ENCODE measurements around the gene MAFB. TPM values are rescaled to one million over a fixed set of nuclear protein-coding genes. Genes with fewer than 3 reads are reported as not detected.

The MAFB gene
- total and polyA plus RNA-seq, 7 donors, result 5.4 to 43.3 (median 18.6) TPM

DNA sequence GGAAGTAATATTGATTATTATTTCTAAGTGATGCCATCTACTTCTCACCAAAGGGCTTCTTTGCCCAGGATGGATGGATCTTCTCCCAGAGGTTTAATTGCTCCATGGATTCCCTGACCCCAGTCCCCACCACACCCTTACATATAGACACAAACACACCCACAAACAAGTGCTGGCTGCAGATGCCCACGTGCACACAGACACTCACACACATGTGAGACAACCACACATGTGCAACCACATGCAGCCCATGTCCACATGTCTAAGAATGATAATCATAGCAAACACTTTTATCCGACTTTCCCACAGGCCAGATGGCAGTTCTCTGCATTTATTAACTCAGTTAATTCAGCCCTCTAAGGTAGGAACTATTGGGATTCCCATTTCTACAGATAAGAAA, 44.2 kb downstream of the MAFB start:
- no peak overlapping the region for H3K4me3 ChIP-seq
- no peaks in the 10 kb centered on the region for H3K9me3 ChIP-seq
- DNase-seq, result no peak
- TF ChIP-seq POLR2A (IDR thresholded peaks at IDR 0.05) (no peak), EP300 (IDR thresholded peaks at IDR 0.05) (no peak), POLR2AphosphoS5 (IDR thresholded peaks at IDR 0.05) (no peak)
- TF ChIP-seq, protein P1, sequence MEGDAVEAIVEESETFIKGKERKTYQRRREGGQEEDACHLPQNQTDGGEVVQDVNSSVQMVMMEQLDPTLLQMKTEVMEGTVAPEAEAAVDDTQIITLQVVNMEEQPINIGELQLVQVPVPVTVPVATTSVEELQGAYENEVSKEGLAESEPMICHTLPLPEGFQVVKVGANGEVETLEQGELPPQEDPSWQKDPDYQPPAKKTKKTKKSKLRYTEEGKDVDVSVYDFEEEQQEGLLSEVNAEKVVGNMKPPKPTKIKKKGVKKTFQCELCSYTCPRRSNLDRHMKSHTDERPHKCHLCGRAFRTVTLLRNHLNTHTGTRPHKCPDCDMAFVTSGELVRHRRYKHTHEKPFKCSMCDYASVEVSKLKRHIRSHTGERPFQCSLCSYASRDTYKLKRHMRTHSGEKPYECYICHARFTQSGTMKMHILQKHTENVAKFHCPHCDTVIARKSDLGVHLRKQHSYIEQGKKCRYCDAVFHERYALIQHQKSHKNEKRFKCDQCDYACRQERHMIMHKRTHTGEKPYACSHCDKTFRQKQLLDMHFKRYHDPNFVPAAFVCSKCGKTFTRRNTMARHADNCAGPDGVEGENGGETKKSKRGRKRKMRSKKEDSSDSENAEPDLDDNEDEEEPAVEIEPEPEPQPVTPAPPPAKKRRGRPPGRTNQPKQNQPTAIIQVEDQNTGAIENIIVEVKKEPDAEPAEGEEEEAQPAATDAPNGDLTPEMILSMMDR (IDR thresholded peaks at IDR 0.05), result no peak
- H3K27ac ChIP-seq, result no peak overlapping the region
- no peaks in the 10 kb centered on the region for H3K36me3 ChIP-seq
- no peaks in the 10 kb centered on the region for H3K4me1 ChIP-seq
- peaks cover 0 to 16% (median 0%) of the 10 kb centered on the region in 3 donors for H3K27me3 ChIP-seq
- WGBS, 2 donors, result 57 to 80% methylated on average over 2 of the region's 2 CpGs
- intact Hi-C loops (cut with DNase I), result no loop called here

DNA sequence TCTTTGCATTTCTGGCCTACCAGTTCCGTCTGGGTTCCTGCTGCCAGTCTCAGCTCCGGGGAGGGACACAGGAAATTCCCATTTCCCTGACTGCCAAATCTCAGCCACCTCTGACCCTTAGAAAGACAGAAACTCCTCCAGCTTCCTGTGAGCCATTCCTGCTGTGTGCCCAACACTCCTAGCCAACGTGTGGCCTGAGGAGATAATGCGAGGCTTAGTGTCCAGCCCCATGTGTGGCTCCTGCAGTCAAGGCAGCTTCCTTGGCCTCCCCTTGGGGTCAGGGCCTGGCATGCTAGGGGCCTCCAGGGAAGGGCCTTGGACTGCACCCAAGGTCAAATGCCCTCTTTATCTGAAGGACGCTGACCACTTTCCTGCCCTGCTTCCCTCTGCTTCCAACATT, 45.1 kb downstream of the MAFB start:
- Histone ChIP-seq H3K4me3 (no peak overlapping the region), H3K27ac (no peak overlapping the region), H3K4me1 (no peaks in the 10 kb centered on the region), H3K9me3 (no peaks in the 10 kb centered on the region), H3K36me3 (no peaks in the 10 kb centered on the region), H3K27me3 (peaks cover 0 to 16% (median 0%) of the 10 kb centered on the region in 3 donors)
- TF ChIP-seq EP300 (IDR thresholded peaks at IDR 0.05), result no peak
- no peak for TF ChIP-seq POLR2AphosphoS5 (IDR thresholded peaks at IDR 0.05)
- 62 to 69% methylated on average over 5 of the region's 5 CpGs for WGBS, 2 donors
- no peak for DNase-seq
- intact Hi-C loops (cut with DNase I), result no loop called here

DNA sequence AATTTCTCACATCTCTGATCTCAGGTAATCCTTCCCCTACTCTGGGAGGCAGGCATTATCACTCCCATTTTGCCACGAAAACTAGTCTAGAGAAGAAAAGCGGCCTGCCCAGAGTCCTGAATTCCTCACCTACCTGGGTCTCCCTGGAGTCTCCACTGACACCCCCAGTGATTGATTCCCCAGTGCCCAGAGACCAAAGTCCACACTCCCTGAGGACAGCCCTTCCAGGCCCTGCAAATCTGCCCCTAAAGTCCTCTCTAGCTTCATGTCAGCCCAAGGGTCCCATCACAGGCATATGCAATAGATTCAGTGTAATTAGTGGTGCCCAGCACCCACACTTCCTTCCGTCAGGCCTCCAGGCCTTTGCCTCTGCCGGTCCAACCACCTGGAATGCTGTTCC, 47.2 kb downstream of the MAFB start:
- 70 to 71% methylated on average over 4 of the region's 4 CpGs for WGBS, 2 donors
- TF ChIP-seq POLR2AphosphoS5 (IDR thresholded peaks at IDR 0.05) (no peak), POLR2A (IDR thresholded peaks at IDR 0.05) (no peak), EP300 (IDR thresholded peaks at IDR 0.05) (no peak)
- TF ChIP-seq, protein P1 (IDR thresholded peaks at IDR 0.05), result no peak
- peaks cover 0 to 8% (median 0%) of the 10 kb centered on the region in 3 donors for H3K27me3 ChIP-seq

DNA sequence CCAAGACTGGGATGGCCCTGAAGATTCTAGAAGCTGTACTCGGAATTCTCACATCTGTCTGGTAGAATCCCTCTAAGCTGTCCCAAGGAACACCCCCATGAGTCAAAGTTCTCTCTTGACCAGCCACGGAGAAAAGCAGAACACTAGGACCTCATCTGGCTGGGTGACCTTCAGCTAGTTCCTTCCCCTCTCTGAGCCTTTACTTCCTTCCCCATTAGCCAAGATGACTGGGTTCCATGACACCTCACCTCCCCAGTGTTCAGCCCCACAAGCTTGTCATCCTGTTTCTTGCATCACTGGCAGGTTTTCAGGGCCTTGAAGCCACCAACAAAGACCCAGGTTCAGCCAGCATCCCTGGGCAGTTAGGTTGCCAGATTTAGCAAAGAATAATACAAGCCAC, 47.8 kb downstream of the MAFB start:
- H3K27ac ChIP-seq, result no peak overlapping the region
- no peak overlapping the region for H3K4me3 ChIP-seq
- H3K27me3 ChIP-seq, result peaks cover 0 to 2% (median 0%) of the 10 kb centered on the region in 3 donors
- no peaks in the 10 kb centered on the region for H3K9me3 ChIP-seq
- no peaks in the 10 kb centered on the region for H3K4me1 ChIP-seq
- no peaks in the 10 kb centered on the region for H3K36me3 ChIP-seq
- no peak for DNase-seq
- TF ChIP-seq POLR2A (IDR thresholded peaks at IDR 0.05) (no peak), EP300 (IDR thresholded peaks at IDR 0.05) (no peak), POLR2AphosphoS5 (IDR thresholded peaks at IDR 0.05) (no peak)
- TF ChIP-seq, protein P1 (IDR thresholded peaks at IDR 0.05), result no peak
- intact Hi-C loops (cut with DNase I), result no loop called here
- WGBS, 2 donors, result 72 to 82% methylated on average over 2 of the region's 2 CpGs

More for the DNA sequence above, 47.2 kb downstream of the MAFB start:
- H3K9me3 ChIP-seq, result no peaks in the 10 kb centered on the region
- no peak overlapping the region for H3K27ac ChIP-seq
- no peak overlapping the region for H3K4me3 ChIP-seq
- H3K36me3 ChIP-seq, result no peaks in the 10 kb centered on the region
- DNase-seq, result no peak
- intact Hi-C loops (cut with DNase I), result no loop called here
- H3K4me1 ChIP-seq, result no peaks in the 10 kb centered on the region

DNA sequence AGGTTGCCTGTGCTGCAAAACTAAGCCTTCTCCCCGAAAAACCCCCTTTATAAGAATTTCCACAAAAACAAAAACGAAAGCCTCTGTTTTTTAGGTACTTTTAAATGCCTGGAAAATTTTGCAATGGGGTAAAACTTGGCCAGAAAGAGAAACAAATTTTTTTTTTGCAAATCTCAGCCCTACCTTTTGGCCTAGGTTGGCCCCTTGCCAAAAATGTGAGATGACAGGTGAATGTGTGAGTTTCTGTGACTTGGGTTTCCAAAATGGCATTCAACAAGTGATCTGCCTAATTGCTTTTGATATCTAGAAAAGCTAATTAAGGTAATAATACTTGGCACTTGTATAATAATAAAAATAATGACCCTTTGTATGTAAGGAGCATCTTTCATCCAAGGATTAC, 48.4 kb downstream of the MAFB start:
- no peaks in the 10 kb centered on the region for H3K4me1 ChIP-seq
- no peak overlapping the region for H3K27ac ChIP-seq
- no peaks in the 10 kb centered on the region for H3K36me3 ChIP-seq
- no peaks in the 10 kb centered on the region for H3K9me3 ChIP-seq
- intact Hi-C loops (cut with DNase I), result no loop called here
- DNase-seq, result no peak
- no peak overlapping the region for H3K4me3 ChIP-seq
- H3K27me3 ChIP-seq, result no peaks in the 10 kb centered on the region
- WGBS, 2 donors, result 86 to 89% methylated on average over 2 of the region's 2 CpGs
- no peak for TF ChIP-seq EP300 (IDR thresholded peaks at IDR 0.05)
- no peak for TF ChIP-seq POLR2AphosphoS5 (IDR thresholded peaks at IDR 0.05)
- TF ChIP-seq, protein P1 (IDR thresholded peaks at IDR 0.05), result no peak
- no peak for TF ChIP-seq POLR2A (IDR thresholded peaks at IDR 0.05)
